ENCODE data around the gene ZFHX3. TPM values are rescaled to one million over a fixed set of nuclear protein-coding genes. Genes with fewer than 3 reads are reported as not detected.

The ZFHX3 gene
- total and polyA plus RNA-seq, 8 donors, result 2.5 to 17.6 (median 9.9) TPM

DNA sequence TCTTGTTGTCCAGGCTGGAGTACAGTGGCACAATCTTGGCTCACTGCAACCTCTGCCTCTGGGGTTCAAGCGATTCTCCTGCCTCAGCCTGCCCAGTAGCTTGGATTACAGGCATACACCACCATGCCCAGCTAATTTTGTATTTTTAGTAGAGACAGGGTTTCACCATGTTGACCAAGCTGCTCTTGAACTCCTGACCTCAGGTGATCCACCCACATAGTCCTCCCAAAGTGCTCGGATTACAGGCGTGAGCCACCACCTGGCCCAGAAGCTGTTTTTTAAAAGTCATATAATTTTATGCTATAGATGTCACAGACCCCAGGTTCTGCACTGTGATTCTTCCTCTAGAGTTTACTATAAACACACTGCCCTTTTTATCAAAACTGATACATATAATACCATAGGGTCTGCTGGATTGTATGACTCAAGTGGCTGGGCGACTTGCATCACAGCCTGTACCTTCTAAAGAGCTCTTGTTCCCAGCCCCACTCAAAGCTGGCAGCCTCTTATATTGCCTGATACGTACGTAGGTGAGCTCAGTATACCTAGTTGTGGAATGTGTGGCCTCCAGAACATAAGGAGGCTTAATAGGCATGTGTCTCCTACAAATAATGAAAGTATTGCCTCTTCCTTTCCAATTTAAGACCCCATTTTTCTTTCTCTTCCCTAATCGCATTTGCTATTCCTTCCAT lies 295.8 kb downstream of the ZFHX3 start:
- no peaks in the 10 kb centered on the region for H3K36me3 ChIP-seq
- H3K4me3 ChIP-seq, result no peak overlapping the region
- DNase-seq (no peak), FAIRE-seq (no peak), ATAC-seq (no peak)
- WGBS, 2 donors, result 92 to 100% methylated on average over 7 of the region's 7 CpGs
- no peak overlapping the region for H3K27ac ChIP-seq
- intact Hi-C loops (cut with DNase I), result no loop called here
- TF ChIP-seq, protein P1, sequence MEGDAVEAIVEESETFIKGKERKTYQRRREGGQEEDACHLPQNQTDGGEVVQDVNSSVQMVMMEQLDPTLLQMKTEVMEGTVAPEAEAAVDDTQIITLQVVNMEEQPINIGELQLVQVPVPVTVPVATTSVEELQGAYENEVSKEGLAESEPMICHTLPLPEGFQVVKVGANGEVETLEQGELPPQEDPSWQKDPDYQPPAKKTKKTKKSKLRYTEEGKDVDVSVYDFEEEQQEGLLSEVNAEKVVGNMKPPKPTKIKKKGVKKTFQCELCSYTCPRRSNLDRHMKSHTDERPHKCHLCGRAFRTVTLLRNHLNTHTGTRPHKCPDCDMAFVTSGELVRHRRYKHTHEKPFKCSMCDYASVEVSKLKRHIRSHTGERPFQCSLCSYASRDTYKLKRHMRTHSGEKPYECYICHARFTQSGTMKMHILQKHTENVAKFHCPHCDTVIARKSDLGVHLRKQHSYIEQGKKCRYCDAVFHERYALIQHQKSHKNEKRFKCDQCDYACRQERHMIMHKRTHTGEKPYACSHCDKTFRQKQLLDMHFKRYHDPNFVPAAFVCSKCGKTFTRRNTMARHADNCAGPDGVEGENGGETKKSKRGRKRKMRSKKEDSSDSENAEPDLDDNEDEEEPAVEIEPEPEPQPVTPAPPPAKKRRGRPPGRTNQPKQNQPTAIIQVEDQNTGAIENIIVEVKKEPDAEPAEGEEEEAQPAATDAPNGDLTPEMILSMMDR (IDR thresholded peaks at IDR 0.05), result no peak
- H3K9me3 ChIP-seq, result no peaks in the 10 kb centered on the region
- no peaks in the 10 kb centered on the region for H3K27me3 ChIP-seq
- no peaks in the 10 kb centered on the region for H3K4me1 ChIP-seq

DNA sequence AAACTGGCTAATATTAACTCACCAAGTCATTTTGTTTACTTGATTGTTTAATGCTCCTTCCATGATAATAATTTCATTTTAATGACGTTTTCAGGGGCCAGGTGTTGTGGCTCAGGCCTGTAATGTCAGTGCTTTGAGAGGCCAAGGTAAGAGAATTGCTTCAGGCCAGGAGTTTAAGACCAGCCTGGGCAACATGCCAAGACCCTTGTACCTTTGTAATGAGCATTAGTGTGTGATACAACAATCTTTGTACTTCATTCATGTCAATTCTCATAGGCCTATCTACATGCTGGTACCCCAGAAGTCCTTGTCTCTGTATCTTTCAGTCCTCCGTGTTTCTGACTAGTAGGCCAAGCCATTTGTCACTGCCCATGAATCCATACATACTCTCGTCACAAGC lies 296.9 kb downstream of the ZFHX3 start:
- Histone ChIP-seq H3K4me3 (no peak overlapping the region), H3K27me3 (no peaks in the 10 kb centered on the region), H3K27ac (no peak overlapping the region), H3K36me3 (no peaks in the 10 kb centered on the region), H3K9me3 (no peaks in the 10 kb centered on the region), H3K4me1 (no peaks in the 10 kb centered on the region)
- FAIRE-seq, result no peak
- DNase-seq, result no peak
- 71 to 73% methylated on average over 3 of the region's 3 CpGs for WGBS, 2 donors
- intact Hi-C loops (cut with DNase I), result no loop called here
- ATAC-seq, result no peak
- TF ChIP-seq, protein P1 (IDR thresholded peaks at IDR 0.05), result no peak

DNA sequence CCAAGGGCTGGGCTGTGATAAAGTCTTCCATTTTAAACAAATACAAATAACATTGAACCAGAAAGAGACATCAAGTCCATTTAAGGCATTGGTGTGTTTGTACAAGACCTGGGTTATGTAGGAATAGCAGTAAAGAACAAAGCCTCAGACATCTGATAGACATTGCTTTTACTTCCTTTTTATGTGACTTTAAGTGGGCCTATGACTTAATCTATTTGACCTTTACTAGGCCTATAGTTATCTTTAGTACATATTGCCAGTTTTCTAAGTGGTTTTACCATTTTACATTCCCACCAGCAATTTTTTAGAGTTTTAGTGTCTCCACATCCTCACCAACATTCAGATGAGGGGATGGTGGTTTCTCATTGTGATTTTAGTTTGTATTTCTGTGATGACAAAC lies 298.8 kb downstream of the ZFHX3 start:
- ATAC-seq (no peak), DNase-seq (no peak), FAIRE-seq (no peak)
- no peaks in the 10 kb centered on the region for H3K4me1 ChIP-seq
- no peaks in the 10 kb centered on the region for H3K27me3 ChIP-seq
- no peak overlapping the region for H3K27ac ChIP-seq
- H3K9me3 ChIP-seq, result no peaks in the 10 kb centered on the region
- H3K36me3 ChIP-seq, result no peaks in the 10 kb centered on the region
- TF ChIP-seq, protein P1 (IDR thresholded peaks at IDR 0.05), result no peak
- no peak overlapping the region for H3K4me3 ChIP-seq
- intact Hi-C loops (cut with DNase I), result no loop called here

DNA sequence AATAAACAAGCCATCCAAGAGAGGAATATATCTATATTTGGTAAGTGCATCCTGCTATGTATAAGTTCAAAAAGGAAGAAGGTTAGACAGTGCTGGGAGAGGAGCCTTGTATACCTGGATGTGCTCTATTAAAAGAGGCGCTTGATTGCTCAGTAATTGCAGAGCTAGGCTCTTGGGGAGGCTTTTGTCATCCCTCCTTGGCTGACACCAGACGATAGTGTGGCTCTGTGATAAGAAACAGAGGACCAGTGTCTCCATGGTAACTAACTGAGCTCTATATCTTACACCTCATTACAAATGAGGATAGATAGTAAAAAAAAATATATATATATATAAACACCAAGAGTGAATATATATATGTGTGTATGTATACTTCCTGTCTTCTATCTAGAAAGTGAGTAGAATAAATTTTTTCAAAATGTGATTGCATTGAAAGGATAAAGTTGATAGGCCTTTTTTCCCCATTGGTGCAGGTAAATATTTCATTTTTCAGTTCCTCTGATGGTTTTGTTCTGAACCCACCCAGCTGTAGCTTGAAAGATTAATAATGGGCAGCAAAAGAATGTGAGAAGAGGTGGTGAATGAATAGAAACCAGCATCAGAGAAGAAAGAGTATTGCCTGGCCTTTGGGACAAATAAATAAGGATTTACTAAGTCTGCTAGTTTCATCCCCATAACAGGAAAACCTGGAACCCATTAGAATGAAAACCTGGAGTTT lies 303.7 kb downstream of the ZFHX3 start:
- Histone ChIP-seq H3K27ac (no peak overlapping the region), H3K4me3 (no peak overlapping the region), H3K27me3 (no peaks in the 10 kb centered on the region), H3K36me3 (no peaks in the 10 kb centered on the region), H3K4me1 (no peaks in the 10 kb centered on the region), H3K9me3 (no peaks in the 10 kb centered on the region)
- TF ChIP-seq, protein P1 (IDR thresholded peaks at IDR 0.05), result no peak
- ATAC-seq (no peak), DNase-seq (no peak), FAIRE-seq (no peak)
- intact Hi-C loops (cut with DNase I), result no loop called here
- 89 to 93% methylated on average over 2 of the region's 2 CpGs for WGBS, 2 donors
